GM19351 (cell line): Measurements from ENCODE around the gene APOBEC3H.

Experiments used
- ATAC-seq: cut with Tn5 transposase; IDR thresholded peaks from one replicate; pipeline ENCODE4 v1.9.1; 2021; ENCODE audit warnings: mild to moderate bottlenecking, moderate library complexity; ENCODE audit not compliant: unreplicated experiment

Gene APOBEC3H

DNA sequence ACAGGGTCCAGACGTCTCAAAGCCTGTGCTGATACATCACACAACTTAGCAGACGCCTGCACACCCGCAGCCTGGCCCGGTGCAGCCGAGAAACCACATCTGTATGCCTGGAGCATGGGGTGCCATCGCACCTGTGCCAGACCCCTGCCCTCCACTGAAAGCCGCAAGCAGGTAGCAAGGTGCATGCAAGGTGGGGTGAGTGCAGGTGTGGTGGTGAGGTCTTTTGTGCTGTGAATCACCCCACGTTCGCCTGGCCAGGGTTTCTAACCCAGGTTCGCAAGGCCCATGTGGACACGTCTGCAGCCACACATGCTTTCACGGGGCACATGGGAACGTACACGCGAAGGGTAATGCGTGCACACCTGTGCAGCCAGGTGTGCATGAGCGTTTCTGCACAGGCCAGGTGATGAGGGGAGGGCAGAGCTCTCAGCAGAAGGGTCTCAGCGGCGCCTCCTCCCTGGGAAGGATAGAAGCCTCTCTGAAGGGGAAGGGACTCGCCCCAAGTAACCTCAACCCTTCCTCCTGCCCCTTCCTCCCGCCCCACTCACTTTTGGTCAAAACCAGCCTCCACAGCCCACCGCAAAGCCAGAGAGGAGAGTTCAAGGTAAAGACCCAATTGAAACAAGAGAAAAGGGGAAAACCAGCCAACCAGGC is 36.0 kb downstream of the APOBEC3H start:
- no peak for ATAC-seq

DNA sequence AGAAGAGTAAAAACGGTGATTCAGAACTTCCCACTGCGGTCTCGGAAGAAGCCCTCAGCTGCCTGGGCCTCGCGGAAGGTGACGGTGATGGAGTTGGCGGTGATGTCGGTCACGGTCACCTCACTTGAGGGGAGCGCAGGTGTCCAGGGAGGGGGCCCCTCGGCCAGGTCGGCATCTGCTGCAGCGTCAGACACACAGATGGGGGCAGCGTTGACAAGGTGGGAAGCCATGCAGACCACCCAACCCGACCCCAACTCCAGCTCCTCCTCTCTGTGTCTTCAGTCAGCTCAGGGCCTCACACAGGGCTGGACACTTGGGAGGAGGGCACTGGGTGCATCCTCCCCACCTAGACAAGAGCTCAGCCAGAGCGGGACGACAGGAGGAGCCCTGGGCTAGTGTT is 36.8 kb downstream of the APOBEC3H start:
- no peak for ATAC-seq

DNA sequence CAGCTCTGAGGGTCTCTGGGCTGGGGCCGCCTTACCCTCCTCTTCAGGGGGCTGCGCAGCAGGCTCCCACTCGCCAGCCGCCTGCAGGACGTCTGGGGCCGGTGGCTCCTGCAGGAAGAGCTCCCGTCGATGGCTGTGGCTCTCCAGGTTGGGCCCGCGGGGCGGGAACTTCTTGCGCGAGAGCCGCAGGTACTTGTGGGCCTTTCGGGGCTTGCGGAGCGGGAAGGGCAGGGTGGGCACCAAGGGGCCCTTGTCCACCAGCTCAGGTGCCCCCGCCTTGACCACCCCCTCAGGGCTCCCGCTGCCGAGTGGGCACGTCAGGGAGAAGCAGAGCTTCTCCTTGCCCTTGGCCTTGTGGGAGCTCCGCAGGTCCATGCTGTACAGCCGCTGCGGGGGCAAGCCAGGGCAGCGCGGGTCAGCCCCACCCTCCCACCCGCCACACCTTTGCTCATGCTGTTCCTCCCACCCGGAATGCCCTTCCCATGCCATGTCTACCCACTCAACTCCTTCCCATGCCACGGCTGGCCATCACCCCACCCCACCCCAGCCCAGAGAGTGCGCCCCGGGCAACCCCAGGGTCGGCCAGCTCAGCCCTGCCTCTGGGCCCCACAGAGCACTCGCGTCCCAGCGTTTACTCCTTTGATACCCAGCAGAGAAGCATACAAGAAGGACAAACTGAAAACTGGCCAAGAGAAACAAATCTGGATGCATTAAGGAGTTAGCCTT is 37.5 kb downstream of the APOBEC3H start:
- no peak for ATAC-seq

DNA sequence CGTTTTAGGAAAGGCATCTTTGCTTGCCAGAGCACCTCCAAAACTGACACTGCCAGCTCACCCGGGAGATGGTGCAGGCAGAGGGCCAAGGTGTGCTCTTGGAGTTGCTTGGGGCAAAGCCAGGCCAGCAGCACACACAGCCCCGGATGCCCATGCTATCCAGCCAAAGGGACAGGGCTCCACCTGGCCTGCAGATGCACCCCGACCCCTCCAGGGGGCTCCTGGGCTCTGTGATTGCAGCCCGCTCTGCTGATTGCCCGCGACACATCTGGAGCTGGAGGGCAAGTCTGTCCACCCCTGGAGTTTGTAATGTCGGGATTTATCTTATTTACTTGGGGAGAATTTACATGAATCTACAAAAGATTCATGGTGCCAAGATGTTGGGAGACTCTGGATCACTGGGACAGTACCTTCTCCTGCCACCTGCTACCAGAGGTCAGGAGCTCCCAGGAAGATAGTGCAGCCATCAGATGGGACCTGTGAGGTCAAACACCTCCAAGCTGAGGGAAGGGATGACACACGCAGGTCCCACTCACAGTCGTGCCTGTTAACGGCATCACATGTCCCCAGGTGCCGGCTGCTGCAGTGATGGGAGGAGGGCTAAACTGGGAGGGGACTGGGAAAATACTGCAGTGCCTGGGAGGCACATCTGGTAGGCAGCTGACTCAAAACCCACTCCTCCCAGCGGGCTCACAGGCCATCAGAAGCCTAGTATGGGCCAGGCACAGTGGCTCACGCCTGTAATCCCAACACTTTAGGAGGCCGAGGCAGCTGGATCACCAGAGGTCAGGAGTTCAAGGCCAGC is 38.2 kb downstream of the APOBEC3H start:
- ATAC-seq, result no peak

DNA sequence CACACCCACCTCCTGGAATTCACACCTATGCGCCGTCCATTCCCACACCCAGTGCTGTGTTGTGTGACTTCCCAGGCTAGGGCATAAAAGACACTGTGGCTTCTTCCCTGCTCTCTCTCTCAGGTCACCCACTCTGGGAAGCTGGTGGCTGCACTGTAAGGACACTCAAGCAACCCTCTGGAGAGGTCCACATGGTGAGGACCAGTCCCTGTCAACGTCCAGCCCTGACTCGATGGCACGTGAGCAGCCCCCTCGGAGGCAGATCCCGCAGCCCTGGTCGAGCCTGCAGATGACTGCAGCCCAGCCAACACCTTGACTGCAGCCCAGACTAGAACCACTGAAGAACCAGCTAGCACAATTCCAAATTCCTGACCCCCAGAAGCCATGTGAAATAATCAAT is 39.3 kb downstream of the APOBEC3H start:
- ATAC-seq, result no peak

DNA sequence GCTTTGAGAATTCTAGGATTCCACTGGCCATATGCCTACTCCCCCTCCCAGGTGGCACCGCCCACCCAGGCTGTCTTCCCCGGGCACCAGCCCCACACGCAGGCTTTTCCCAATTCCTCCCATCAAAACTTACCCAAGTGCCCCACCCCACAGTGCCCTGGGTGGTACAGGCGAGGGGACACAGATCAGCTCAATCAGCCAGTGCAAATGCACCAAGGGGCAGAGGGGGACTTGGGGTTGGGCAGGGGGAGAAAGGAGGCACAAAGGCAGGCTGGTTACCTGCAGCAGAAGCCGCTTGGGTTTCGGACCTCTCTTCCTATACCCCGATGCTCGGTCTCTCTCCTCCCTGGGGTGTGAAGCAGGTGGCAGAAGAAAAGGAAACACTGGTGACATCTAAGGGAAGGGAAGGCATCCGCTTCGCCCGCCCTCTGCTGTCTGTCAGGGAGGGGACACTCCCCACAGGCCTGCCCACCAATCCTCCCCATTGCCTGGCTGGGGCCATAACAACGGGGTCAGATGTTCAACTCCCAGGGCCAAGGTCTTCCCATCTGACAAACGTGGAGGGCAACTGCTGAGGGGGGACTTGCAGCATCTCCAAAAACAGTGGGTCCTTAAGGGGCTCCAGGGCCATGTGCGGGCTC is 41.4 kb downstream of the APOBEC3H start:
- ATAC-seq, result no peak

DNA sequence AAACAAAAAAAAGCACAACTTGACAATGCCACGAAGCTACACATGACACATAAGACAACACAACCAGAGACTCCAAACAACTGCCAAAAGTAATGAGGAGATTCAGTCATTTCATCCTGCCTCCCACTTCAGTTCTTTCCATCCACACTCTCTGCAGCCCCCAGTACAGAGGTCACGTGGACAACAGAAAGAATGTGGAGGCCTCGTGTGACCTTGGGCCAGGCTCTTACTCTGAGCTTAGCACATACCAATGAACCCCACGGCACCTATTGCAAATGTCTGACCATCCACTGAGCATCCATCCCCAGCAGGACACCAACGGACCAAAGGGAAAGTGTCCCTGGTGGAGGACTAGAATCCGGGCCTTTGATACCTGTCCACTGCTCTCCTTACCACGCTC is 42.9 kb downstream of the APOBEC3H start:
- no peak for ATAC-seq

DNA sequence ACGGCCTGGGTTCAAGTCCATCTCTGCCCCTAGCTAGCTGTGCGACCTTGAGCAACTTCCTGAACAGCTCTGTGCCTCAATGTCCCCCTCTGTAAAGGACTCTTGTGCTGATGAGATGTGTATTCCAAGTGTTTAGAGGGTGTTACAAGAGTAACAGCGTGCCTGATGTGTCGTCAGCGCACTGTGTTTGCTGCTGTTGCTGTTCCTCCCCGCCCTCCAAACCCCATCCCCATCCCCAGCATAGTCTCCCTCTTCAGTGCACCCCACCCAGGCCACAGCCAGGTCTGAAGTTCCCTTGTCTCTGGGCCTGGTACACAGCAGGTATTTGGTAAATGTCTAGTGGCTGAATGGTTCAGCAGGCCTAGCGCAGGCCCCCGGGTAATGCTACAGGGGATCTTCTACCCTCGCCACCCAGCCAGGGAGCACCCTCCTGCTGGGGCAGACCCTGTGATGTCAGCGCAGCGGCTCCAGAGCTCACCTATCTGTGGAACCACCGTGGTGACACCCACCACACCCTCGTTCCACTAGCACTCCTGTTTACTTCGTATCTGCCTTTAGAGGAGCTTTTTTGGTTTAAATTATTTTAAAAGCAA is 45.1 kb downstream of the APOBEC3H start:
- ATAC-seq, result no peak

DNA sequence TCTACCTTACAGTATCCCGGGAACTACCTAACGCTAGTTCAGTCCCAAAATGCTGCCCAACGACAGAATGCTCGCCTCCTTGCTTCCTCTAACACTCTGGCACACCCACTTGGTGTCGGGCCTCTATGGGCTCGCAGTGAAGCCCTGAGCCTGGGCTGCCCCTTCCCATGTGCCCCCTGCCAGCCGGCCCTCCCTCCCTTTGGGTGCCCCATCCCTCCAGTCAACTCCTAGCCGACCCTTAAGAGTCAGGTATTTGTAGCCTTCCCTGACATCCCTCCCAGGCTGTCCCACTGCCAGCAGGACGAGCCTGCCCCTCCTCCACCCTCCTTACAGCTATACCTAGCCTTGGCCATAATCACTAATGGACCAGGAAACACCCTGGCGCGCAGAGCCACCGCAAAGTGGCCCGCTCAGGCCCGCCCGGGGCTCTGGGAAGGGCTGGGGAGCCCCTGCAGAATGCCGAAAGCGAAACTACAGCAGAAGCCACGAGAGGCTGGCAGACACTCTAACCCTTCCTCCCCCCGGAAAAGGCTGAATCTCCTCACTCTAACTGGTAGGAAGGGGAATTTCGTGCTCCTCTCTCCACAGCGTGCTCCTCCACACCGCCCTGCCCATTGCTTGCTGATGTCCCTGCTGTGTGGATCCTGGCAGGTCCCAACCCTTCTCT is 47.2 kb downstream of the APOBEC3H start:
- no peak for ATAC-seq

DNA sequence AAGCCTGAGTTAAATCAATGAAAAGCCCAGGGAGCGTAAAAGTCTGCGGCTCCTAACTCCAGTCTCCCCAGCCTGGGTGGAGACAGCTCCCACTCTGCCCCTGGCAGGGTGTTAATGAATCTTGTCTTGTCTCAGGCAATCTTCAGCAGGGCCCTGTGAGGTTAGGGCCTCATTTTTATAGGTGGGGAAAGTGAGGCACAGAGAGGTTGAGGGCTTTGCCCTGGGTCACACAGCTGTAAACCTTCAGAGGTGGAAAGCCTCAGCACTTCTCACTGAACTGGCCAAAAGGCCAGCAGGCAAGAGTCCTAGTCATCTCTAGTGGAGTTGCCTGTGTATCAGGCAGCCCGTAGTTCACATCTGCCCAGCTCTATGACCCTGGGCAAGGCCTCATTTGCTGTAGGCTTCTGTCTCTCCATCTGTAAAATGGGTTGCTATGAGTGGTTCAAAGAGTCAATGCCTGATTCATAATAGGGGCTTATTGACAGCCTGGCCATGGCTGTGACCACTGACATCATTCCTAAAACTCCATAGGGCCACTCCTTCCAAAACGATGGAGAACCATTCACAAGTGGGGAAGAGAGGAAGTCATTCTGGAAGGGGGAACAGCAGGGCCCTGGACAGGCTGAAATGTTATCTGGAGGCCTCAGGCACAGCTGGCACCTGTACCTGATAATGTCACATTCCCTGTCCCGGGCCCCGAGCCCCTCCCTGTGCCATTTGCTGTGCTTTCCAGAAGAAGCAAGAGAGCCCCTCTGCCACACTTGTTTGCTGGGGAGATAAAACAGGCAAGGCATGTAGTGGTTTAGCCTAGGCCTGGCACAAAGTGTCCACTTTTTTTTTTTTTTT is 49.4 kb downstream of the APOBEC3H start:
- no peak for ATAC-seq

DNA sequence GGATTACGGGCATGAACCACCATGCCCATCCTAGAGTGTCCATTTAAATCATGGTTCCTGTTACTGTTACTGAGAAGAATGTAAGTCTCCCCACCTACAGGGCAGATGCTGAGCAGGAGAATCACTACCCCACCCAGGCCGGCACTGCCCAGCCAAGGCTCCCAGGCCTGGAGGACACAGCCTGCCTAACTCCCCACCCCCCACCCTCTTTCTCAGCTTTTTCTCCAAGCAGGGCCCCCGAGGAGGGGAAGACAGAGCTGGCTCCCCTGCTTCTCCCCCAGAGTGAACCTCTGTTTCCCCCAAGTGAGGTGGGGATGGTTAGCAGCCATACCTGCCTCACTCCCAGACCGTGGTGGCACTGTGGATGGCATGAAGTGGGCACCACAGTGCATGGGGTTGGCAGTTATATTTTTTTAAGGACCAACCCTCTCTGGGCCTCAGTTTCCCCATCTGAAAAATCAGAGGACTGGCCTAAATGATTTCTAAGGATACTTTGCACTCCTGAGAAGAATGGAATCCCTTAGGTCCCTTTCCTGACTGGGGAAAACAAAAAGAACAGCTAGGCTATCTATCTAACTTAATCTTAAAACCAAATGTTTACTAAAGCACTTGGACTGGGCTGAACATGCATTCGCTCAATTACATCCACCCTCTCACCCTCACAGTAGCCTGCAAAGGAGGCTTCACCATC is 50.4 kb downstream of the APOBEC3H start:
- no peak for ATAC-seq

DNA sequence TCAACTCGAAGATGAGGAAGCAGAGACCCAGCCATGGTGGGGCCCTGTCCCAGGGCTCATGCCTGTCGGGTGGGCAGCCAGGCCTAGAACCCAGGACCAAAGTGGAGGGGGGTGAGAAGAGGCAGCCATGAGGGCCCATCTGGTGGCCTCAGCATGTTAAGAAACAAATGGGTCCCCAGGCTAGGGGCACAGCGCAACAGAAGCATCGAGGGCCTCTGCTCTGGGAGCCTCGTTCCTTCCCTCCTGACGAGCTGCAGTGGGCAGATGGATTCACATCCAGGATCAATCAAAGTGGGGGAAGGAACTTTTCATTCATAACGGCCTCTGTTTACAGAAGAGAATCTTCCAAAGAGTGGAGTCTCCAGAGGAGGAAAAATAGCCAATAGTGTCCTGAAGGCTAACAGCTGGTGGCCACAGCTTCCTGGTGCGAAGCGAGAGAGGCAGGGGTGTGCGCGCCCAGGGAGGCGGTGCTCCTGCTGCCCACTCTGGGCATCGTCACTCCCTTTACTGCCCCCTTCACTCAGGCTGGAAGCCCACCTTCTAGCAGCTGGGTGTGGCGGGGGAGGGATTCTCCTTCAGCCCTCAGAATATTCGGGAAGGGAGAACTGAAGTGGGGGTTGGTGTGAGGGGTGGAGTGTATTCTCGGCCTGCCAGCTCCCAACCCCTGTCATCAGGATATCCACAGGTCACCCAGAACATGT is 51.1 kb downstream of the APOBEC3H start:
- ATAC-seq, result no peak

DNA sequence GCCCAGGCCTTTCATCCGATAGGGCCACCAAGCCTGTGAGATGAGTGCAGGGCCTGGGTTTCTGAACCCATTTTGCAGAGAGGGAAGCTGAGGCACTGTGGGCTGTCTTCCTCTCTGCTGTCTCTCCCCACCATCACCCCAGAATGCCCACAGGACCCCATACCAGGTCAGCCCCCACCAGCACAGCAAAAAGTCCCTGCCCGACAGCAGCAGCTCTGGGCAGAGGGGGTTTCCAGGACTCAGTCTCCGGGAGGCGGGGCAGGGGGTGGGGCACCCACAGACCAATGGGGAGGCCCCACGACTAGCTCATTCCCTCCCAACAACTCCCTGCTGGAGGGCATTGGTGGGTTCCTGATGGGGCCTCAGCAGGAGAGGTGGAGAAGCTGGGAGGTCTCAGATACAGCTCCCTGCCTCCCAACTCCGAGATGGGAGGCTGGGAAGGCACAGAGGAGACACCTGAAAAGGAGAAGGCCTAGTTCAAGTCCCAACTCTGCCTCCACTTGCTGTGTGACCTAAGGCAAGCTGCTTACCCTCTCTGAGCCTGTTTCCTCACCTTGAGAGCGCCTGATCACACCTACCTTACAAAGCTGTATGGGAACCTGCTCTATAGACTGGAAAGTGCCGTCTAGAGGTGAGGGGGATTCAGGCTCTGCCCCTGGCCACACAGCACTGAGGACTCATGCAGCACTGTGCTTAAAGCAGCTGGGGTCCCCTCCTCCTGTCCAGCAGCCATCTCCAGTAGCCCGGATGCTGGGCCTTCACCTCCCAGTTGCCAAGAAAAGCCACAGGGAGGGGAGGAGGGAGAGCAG is 51.9 kb downstream of the APOBEC3H start:
- ATAC-seq, result no peak

DNA sequence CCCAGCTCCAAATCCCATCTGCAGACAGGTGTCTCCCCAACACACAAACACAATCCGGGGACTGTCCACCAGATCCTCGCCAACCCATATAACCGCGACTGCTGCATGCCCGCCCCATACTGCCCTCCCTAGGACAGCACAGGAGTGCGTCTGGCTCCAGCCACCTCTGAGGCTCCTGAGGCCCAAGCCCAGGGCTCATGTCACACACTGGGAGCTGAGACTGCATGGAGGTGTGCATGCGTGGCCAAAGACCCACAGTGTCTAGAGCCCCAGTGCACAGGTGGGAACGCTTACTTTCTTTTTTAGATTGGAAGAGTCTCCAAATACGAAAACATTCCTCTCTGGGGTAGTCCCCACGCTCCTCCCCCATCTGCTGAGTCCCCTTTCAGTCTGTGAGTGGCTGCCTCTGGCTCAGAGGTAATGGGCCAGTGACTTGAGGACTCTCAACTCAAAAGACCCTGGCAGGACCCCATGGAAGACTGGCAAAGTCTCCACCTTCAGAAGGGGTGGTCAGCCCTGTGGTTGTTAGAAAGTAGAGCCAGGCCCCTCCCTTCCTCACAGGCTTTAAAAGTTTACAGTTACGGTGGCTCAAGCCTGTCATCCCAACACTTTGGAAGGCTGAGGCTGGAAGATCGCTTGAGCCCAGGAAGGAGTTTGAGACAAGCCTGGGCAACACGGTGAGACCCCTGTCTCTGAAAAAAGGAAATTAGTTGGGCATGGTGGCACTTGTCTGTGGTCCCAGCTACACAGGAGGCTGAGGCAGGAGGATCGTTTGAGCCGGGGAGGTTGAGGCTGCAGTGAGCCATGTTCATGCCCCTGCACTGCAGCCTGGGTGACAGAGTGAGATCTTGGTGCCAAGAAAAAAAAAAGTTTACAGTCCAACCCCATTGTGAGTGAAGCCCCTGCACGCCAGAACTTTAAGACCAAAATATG is 53.1 kb downstream of the APOBEC3H start:
- no peak for ATAC-seq

DNA sequence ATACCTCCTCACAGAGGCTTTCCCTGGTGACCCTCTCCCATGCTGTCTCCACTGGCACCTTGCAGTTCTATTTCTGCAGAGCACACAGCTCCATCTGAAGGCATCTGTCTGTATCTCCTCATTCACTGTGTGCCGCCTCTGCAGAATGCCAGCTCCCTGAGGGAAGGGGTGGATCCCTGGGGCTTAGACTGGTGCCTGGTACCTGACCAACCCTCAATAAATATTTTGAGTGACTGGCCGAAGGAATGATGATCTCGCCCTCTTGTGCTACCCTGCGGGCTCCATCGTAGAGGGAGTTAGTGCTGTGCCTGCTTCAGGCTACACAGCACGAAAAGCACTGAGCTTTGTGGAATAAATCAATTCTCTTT is 53.8 kb downstream of the APOBEC3H start:
- no peak for ATAC-seq

DNA sequence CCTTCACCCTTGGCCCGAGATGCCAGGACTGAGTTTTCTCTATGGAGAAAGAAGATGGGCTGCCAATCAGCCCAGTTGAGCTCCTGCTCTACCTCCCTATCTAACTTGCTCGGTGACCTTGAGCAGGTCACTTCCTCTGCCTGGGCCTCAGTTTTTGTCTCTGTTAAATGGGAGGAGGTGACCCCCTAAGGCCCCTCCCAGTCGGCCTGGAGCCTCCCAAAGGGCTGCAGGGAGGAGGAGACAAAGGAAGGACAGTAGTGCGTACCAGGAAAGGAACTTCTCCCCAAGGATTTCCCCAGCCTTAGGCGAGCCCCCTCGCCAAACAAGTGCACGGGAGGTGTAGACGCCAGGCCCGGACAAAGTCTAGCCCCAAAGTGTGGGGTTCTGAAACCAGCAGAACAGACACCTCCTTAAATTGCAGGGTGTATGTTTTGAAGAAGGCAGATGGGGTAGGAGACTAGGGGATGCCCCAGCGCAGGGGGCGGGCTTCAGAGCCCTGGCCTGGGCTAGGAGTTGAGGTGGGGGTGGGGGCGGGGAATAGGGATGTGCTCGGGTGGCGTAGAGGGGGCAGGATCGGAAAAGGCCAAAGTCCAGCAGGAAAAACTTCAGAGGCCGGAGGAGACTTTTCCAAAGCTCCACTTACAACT is 54.4 kb downstream of the APOBEC3H start:
- ATAC-seq, result no peak
